ENCODE data around the gene B4GALT5. TPM values are rescaled to one million over a fixed set of nuclear protein-coding genes. Genes with fewer than 3 reads are reported as not detected.

Gene B4GALT5
- total RNA-seq, 2 donors from 2014 or later: 34.5 to 56.2 TPM

GRCh38 chr20:49697071-49697470 is 16.6 kb downstream of the B4GALT5 start:
- intact Hi-C loops (cut with DNase I): no loop called here
- peak overlapping the region in 1 of 2 donors; percentile 31 for H3K9ac ChIP-seq (ENCODE audit: low read depth in 2 of 2, low read length in 2 of 2)

GRCh38 chr20:49696594-49696993 is 17.1 kb downstream of the B4GALT5 start:
- intact Hi-C loops (cut with DNase I): no loop called here
- Histone ChIP-seq H3K27ac (no peak overlapping the region), H3K27me3 (no peaks in the 10 kb centered on the region), H3K36me3 (no peaks in the 10 kb centered on the region), H3K4me3 (no peak overlapping the region), H3K9ac (ENCODE audit: low read depth in 2 of 2, low read length in 2 of 2) (no peak overlapping the region), H3K4me1 (peaks cover 3% of the 10 kb centered on the region), H3K9me3 (no peaks in the 10 kb centered on the region)
- no peak for TF ChIP-seq CTCF (IDR thresholded peaks at IDR 0.05)
- no peak for DNase-seq

More at GRCh38 chr20:49697071-49697470, 16.6 kb downstream of the B4GALT5 start:
- Histone ChIP-seq H3K9me3 (no peaks in the 10 kb centered on the region), H3K27ac (no peak overlapping the region), H3K27me3 (no peaks in the 10 kb centered on the region), H3K4me3 (no peak overlapping the region), H3K4me1 (peaks cover 3% of the 10 kb centered on the region), H3K36me3 (no peaks in the 10 kb centered on the region)
- no peak for TF ChIP-seq CTCF (IDR thresholded peaks at IDR 0.05)
- DNase-seq: peak; percentile 68

- H3K27me3 ChIP-seq: no peaks in the 10 kb centered on the region
- TF ChIP-seq CTCF (IDR thresholded peaks at IDR 0.05): no peak
- H3K36me3 ChIP-seq: no peaks in the 10 kb centered on the region
- no peak for DNase-seq
- intact Hi-C loops (cut with DNase I): no loop called here
- H3K4me1 ChIP-seq: peaks cover 4% of the 10 kb centered on the region
- no peak overlapping the region for H3K27ac ChIP-seq
- H3K9ac ChIP-seq (ENCODE audit: low read depth in 2 of 2, low read length in 2 of 2): no peak overlapping the region
- H3K4me3 ChIP-seq: no peak overlapping the region
- no peaks in the 10 kb centered on the region for H3K9me3 ChIP-seq
Measured at GRCh38 chr20:49695830-49696229, 17.8 kb downstream of the B4GALT5 start.

- peaks cover 7% of the 10 kb centered on the region for H3K4me1 ChIP-seq
- H3K4me3 ChIP-seq: no peak overlapping the region
- no peaks in the 10 kb centered on the region for H3K9me3 ChIP-seq
- H3K27me3 ChIP-seq: no peaks in the 10 kb centered on the region
- no peak for TF ChIP-seq CTCF (IDR thresholded peaks at IDR 0.05)
- no peak overlapping the region for H3K9ac ChIP-seq (ENCODE audit: low read depth in 2 of 2, low read length in 2 of 2)
- DNase-seq: no peak
- no peak overlapping the region for H3K27ac ChIP-seq
- intact Hi-C loops (cut with DNase I): no loop called here
- H3K36me3 ChIP-seq: no peaks in the 10 kb centered on the region
Measured at GRCh38 chr20:49694450-49695071, 19.1 kb downstream of the B4GALT5 start.

- no peak overlapping the region for H3K27ac ChIP-seq
- no peaks in the 10 kb centered on the region for H3K36me3 ChIP-seq
- no peak overlapping the region for H3K9ac ChIP-seq (ENCODE audit: low read depth in 2 of 2, low read length in 2 of 2)
- intact Hi-C loops (cut with DNase I): no loop called here
- no peak for TF ChIP-seq CTCF (IDR thresholded peaks at IDR 0.05)
- no peaks in the 10 kb centered on the region for H3K9me3 ChIP-seq
- no peak overlapping the region for H3K4me3 ChIP-seq
- H3K4me1 ChIP-seq: peaks cover 7% of the 10 kb centered on the region
- H3K27me3 ChIP-seq: no peaks in the 10 kb centered on the region
- no peak for DNase-seq
Measured at GRCh38 chr20:49693435-49694171, 20.1 kb downstream of the B4GALT5 start.
